ENCODE results near the gene GYPC.

Gene GYPC

GRCh38 chr2:126677176-126677538, 21.2 kb downstream of the GYPC start:
- Histone ChIP-seq H3K4me3 (ENCODE audit: severe bottlenecking) (no peak overlapping the region), H3K4me1 (ENCODE audit: insufficient read depth, poor library complexity, severe bottlenecking) (no peaks in the 10 kb centered on the region), H3K9me3 (ENCODE audit: severe bottlenecking) (no peaks in the 10 kb centered on the region), H3K36me3 (ENCODE audit: low read depth) (no peaks in the 10 kb centered on the region), H3K27ac (ENCODE audit: poor library complexity, severe bottlenecking) (no peak overlapping the region), H3K27me3 (ENCODE audit: insufficient read depth, poor library complexity, severe bottlenecking) (no peaks in the 10 kb centered on the region)
- no peak for DNase-seq (ENCODE audit: low spot score)
- ATAC-seq (ENCODE audit: low read depth), result no peak
- TF ChIP-seq CTCF (IDR thresholded peaks at IDR 0.05; ENCODE audit: poor library complexity, severe bottlenecking), result no peak

- no peak for ATAC-seq (ENCODE audit: low read depth)
- Histone ChIP-seq H3K27ac (ENCODE audit: poor library complexity, severe bottlenecking) (no peak overlapping the region), H3K4me1 (ENCODE audit: insufficient read depth, poor library complexity, severe bottlenecking) (no peaks in the 10 kb centered on the region), H3K36me3 (ENCODE audit: low read depth) (no peaks in the 10 kb centered on the region), H3K9me3 (ENCODE audit: severe bottlenecking) (no peaks in the 10 kb centered on the region), H3K27me3 (ENCODE audit: insufficient read depth, poor library complexity, severe bottlenecking) (no peaks in the 10 kb centered on the region), H3K4me3 (ENCODE audit: severe bottlenecking) (no peak overlapping the region)
- DNase-seq (ENCODE audit: low spot score), result no peak
- TF ChIP-seq CTCF (IDR thresholded peaks at IDR 0.05; ENCODE audit: poor library complexity, severe bottlenecking), result no peak
Observed at GRCh38 chr2:126678269-126679065, 22.5 kb downstream of the GYPC start.

GRCh38 chr2:126679094-126679713, 23.2 kb downstream of the GYPC start:
- H3K4me1 ChIP-seq (ENCODE audit: insufficient read depth, poor library complexity, severe bottlenecking), result no peaks in the 10 kb centered on the region
- H3K36me3 ChIP-seq (ENCODE audit: low read depth), result no peaks in the 10 kb centered on the region
- H3K27me3 ChIP-seq (ENCODE audit: insufficient read depth, poor library complexity, severe bottlenecking), result no peaks in the 10 kb centered on the region
- DNase-seq (ENCODE audit: low spot score) (no peak), ATAC-seq (ENCODE audit: low read depth) (no peak)
- H3K9me3 ChIP-seq (ENCODE audit: severe bottlenecking), result no peaks in the 10 kb centered on the region
- H3K27ac ChIP-seq (ENCODE audit: poor library complexity, severe bottlenecking), result no peak overlapping the region
- H3K4me3 ChIP-seq (ENCODE audit: severe bottlenecking), result no peak overlapping the region
- TF ChIP-seq CTCF (IDR thresholded peaks at IDR 0.05; ENCODE audit: poor library complexity, severe bottlenecking), result no peak

- H3K27me3 ChIP-seq (ENCODE audit: insufficient read depth, poor library complexity, severe bottlenecking), result no peaks in the 10 kb centered on the region
- DNase-seq (ENCODE audit: low spot score) (no peak), ATAC-seq (ENCODE audit: low read depth) (no peak)
- H3K4me3 ChIP-seq (ENCODE audit: severe bottlenecking), result no peak overlapping the region
- no peaks in the 10 kb centered on the region for H3K36me3 ChIP-seq (ENCODE audit: low read depth)
- no peak overlapping the region for H3K27ac ChIP-seq (ENCODE audit: poor library complexity, severe bottlenecking)
- H3K4me1 ChIP-seq (ENCODE audit: insufficient read depth, poor library complexity, severe bottlenecking), result no peaks in the 10 kb centered on the region
- TF ChIP-seq CTCF (IDR thresholded peaks at IDR 0.05; ENCODE audit: poor library complexity, severe bottlenecking), result no peak
- no peaks in the 10 kb centered on the region for H3K9me3 ChIP-seq (ENCODE audit: severe bottlenecking)
Observed at GRCh38 chr2:126681505-126681904, 25.5 kb downstream of the GYPC start.

- ATAC-seq (ENCODE audit: low read depth) (no peak), DNase-seq (ENCODE audit: low spot score) (no peak)
- TF ChIP-seq CTCF (IDR thresholded peaks at IDR 0.05; ENCODE audit: poor library complexity, severe bottlenecking), result no peak
- Histone ChIP-seq H3K27me3 (ENCODE audit: insufficient read depth, poor library complexity, severe bottlenecking) (no peaks in the 10 kb centered on the region), H3K4me3 (ENCODE audit: severe bottlenecking) (no peak overlapping the region), H3K9me3 (ENCODE audit: severe bottlenecking) (no peaks in the 10 kb centered on the region), H3K27ac (ENCODE audit: poor library complexity, severe bottlenecking) (no peak overlapping the region), H3K36me3 (ENCODE audit: low read depth) (no peaks in the 10 kb centered on the region), H3K4me1 (ENCODE audit: insufficient read depth, poor library complexity, severe bottlenecking) (no peaks in the 10 kb centered on the region)
Observed at GRCh38 chr2:126685629-126686028, 29.7 kb downstream of the GYPC start.

All from RWPE2 (cell line).